MM.1S (cell line): ENCODE data around the gene TP53.
A peak's percentile ranks its signal among the peaks of the same experiment; 100 is the strongest.

ENCODE experiments used
- DNase-seq: peaks from one replicate; pipeline ENCODE4 v3.0.0-alpha.2; 2015
- H2AFZ ChIP-seq: fragments of 300-600 bp; sonication (generic); 2 replicates; pipeline ENCODE4 v1.6.0; 2016; ENCODE audit warnings: antibody characterized with exemption, low read length
- H3F3A ChIP-seq: fragments of 300-600 bp; sonication (generic); 2 replicates; pipeline ENCODE4 v1.6.1; 2016; ENCODE audit warnings: mild to moderate bottlenecking, antibody characterized with exemption, low read length, moderate library complexity, mixed read lengths; ENCODE audit not compliant: insufficient read depth
- H3K27ac ChIP-seq: fragments of 300-600 bp; sonication (generic); 2 replicates; pipeline ENCODE4 v1.5.1; 2016; ENCODE audit warnings: mild to moderate bottlenecking, low read length
- H3K27me3 ChIP-seq: fragments of 300-600 bp; sonication (generic); replicated peaks from 2 replicates; pipeline ENCODE4 v1.6.0; 2016; ENCODE audit warnings: low read length; ENCODE audit not compliant: insufficient read depth
- H3K36me3 ChIP-seq: fragments of 300-600 bp; sonication (generic); replicated peaks from 2 replicates; pipeline ENCODE4 v1.6.1; 2016; ENCODE audit warnings: mild to moderate bottlenecking, low read length, mixed read lengths; ENCODE audit not compliant: insufficient read depth
- H3K4me1 ChIP-seq: fragments of 300-600 bp; sonication (generic); 2 replicates; pipeline ENCODE4 v1.6.1; 2016; ENCODE audit warnings: low read length, mixed read lengths
- H3K4me2 ChIP-seq: fragments of 300-600 bp; sonication (generic); 2 replicates; pipeline ENCODE4 v1.6.0; 2016; ENCODE audit warnings: low read depth, low read length
- H3K4me3 ChIP-seq: fragments of 300-600 bp; sonication (generic); 2 replicates; pipeline ENCODE4 v1.5.1; 2016; ENCODE audit warnings: low read length, mixed read lengths
- H3K79me2 ChIP-seq: fragments of 300-600 bp; sonication (generic); 2 replicates; pipeline ENCODE4 v1.6.1; 2016; ENCODE audit warnings: mixed run types, low read length, mixed read lengths
- H3K9ac ChIP-seq: fragments of 300-600 bp; sonication (generic); 2 replicates; pipeline ENCODE4 v1.6.1; 2016; ENCODE audit warnings: low read length, mixed read lengths
- H3K9me2 ChIP-seq: fragments of 300-600 bp; sonication (generic); replicated peaks from 2 replicates; pipeline ENCODE4 v1.6.1; 2016; ENCODE audit warnings: mild to moderate bottlenecking, low read length, mixed read lengths; ENCODE audit not compliant: insufficient read depth
- H3K9me3 ChIP-seq: fragments of 300-600 bp; sonication (generic); replicated peaks from 2 replicates; pipeline ENCODE4 v1.6.1; 2016; ENCODE audit warnings: mild to moderate bottlenecking, low read length, mixed read lengths; ENCODE audit not compliant: insufficient read depth
- H4K20me1 ChIP-seq: fragments of 300-600 bp; sonication (generic); 2 replicates; pipeline ENCODE4 v1.6.1; 2016; ENCODE audit warnings: mild to moderate bottlenecking, low read length, moderate library complexity, mixed read lengths; ENCODE audit not compliant: insufficient read depth
- EZH2 ChIP-seq: fragments of 300-600 bp; sonication (generic); optimal IDR thresholded peaks from 2 replicates; pipeline ENCODE3; 2017; ENCODE audit warnings: low read depth, mild to moderate bottlenecking, antibody characterized with exemption, low read length, mixed read lengths
- EZH2phosphoT487 ChIP-seq: fragments of 300-600 bp; sonication (generic); IDR thresholded peaks from 2 replicates; pipeline ENCODE4 v1.6.1; 2018; ENCODE audit warnings: antibody characterized with exemption, low read length
- TF ChIP-seq, protein P1 (sequence below): fragments of 300-600 bp; sonication (generic); IDR thresholded peaks from 2 replicates; pipeline ENCODE4 v1.5.1; 2016; ENCODE audit warnings: antibody characterized with exemption, low read length, mixed read lengths

TP53 gene

DNA sequence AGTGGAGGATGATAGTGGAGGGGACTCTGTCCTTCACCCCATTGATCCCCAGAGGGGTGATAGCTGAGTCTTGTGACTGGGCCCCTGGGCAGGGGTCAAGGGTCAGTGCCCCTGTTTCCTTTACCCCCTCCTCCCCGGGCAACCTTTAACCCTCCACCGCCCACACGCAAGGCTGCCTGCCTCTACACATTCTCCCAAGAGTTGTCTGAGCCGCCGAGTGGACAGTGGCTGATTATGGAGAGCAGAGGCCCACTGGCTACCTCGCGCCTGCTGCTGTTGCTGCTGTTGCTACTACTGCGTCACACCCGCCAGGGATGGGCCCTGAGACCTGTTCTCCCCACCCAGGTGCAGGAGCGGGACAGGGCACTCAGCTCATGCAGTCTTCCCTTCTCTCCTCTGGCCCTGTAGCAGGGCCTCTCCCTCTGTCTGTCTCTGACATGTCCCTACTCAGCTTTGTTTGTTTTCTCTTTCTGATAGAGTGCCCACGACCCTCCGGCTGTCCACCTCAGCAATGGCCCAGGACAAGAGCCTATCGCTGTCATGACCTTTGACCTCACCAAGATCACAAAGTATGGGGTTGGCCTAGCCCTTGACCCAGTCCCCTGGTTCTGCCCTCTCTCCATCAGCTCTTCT lies 57.2 kb downstream of the TP53 start, which contains the start of gene SHBG:
Gene SHBG (plus strand): TSS at position 197 of the 633 bp plus-strand sequence. CDS start 38 bp downstream, at position 235.
- Histone ChIP-seq H4K20me1 (no peaks in the 10 kb centered on the region), H3K4me1 (peaks cover 12% of the 10 kb centered on the region), H3K27me3 (peaks cover 9% of the 10 kb centered on the region), H3K4me2 (no peak within 1 kb of the TSS), H2AFZ (no peak within 1 kb of the TSS), H3K9ac (no peak within 1 kb of the TSS), H3K36me3 (no peaks in the 10 kb centered on the region), H3K9me2 (no peaks in the 10 kb centered on the region), H3K9me3 (no peaks in the 10 kb centered on the region), H3K4me3 (no peak within 1 kb of the TSS), H3K79me2 (peaks cover 6% of the 10 kb centered on the region; the same call in 1 of the 2 replicates), H3F3A (no peaks in the 10 kb centered on the region), H3K27ac (no peak within 1 kb of the TSS)
- TF ChIP-seq EZH2phosphoT487 (no peak), EZH2 (no peak)
- TF ChIP-seq, protein P1, sequence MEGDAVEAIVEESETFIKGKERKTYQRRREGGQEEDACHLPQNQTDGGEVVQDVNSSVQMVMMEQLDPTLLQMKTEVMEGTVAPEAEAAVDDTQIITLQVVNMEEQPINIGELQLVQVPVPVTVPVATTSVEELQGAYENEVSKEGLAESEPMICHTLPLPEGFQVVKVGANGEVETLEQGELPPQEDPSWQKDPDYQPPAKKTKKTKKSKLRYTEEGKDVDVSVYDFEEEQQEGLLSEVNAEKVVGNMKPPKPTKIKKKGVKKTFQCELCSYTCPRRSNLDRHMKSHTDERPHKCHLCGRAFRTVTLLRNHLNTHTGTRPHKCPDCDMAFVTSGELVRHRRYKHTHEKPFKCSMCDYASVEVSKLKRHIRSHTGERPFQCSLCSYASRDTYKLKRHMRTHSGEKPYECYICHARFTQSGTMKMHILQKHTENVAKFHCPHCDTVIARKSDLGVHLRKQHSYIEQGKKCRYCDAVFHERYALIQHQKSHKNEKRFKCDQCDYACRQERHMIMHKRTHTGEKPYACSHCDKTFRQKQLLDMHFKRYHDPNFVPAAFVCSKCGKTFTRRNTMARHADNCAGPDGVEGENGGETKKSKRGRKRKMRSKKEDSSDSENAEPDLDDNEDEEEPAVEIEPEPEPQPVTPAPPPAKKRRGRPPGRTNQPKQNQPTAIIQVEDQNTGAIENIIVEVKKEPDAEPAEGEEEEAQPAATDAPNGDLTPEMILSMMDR: no peak
- DNase-seq: no peak

DNA sequence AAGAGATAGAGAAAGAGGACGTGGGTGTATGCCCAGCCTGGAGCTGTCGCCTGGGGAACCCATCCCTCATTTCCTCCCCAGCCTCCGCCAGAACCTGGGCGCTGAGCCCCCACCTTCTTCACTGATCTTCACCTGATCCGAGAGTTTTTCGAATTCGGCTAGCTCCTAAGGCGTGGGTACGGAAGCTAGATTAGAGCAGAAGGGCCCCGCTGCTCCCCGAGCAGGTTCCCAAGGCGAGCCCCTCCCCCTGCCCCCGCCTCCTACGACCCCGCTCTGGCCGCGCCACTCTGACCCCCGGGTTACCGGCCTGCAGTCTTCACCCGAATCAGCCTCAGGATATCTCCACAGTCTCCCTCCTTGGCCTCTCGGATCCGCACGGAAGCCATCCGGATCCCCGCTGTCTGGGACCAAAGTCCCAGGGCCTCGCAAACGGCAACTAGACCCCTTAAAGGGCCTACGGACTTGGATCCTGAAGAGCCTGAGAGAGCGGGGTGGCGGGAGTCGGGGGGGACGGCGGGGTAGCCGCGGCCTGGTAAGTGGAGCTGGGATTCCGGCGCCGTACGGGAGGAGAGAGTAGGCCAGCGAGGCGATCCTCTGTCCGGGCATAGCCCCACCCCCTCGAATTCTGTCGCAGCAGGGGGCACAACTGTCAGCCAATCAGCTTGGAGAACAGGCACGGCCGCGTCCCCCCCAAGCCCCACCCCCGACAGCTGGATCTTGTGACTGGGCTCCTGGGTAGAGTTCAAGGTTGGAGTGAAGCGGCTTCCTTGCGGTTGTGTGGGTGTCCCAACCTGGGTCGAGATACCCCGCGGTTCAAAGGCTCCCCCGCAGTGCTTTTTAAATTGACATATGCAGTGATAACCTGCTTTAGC lies 59.8 kb downstream of the TP53 start, which contains the start of gene SAT2:
Gene SAT2 (minus strand): TSS at position 572 of the 872 bp plus-strand sequence. CDS start 186 bp downstream, at position 386.
- TF ChIP-seq EZH2phosphoT487 (no peak), EZH2 (no peak)
- TF ChIP-seq, protein P1: no peak
- peak within 1 kb of the TSS; percentile 73 for H3K4me3 ChIP-seq
- H3K79me2 ChIP-seq: peaks cover 6% of the 10 kb centered on the region; the same call in 1 of the 2 replicates
- peak within 1 kb of the TSS; percentile 66 for H3K9ac ChIP-seq
- H3K4me2 ChIP-seq: peak within 1 kb of the TSS; percentile 73
- no peaks in the 10 kb centered on the region for H3K9me2 ChIP-seq
- H3K27me3 ChIP-seq: no peaks in the 10 kb centered on the region
- no peak within 1 kb of the TSS for H3K27ac ChIP-seq
- H3K36me3 ChIP-seq: no peaks in the 10 kb centered on the region
- no peaks in the 10 kb centered on the region for H4K20me1 ChIP-seq
- no peaks in the 10 kb centered on the region for H3K9me3 ChIP-seq
- peak within 1 kb of the TSS; percentile 69 for H2AFZ ChIP-seq
- H3K4me1 ChIP-seq: peaks cover 8% of the 10 kb centered on the region
- no peaks in the 10 kb centered on the region for H3F3A ChIP-seq
- DNase-seq: peak; percentile 94

DNA sequence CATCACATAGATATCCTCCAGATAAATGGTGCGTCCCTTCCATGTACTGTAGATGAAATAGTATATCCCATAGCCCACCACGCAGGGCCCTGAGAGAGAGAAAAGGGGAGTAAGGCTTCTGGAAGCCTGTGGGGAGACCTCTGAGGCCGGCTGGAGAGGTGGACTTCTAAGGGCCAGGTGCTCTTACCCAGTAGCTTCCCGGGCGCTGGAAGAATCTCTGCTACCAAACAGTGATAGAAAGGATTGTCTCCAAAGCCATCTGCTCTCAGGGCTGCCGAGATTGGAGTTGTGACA lies 60.4 kb downstream of the TP53 start:
- Histone ChIP-seq H3F3A (no peaks in the 10 kb centered on the region), H3K27me3 (no peaks in the 10 kb centered on the region), H3K9ac (peak overlapping the region; percentile 66; the same call in 1 of the 2 replicates), H4K20me1 (no peaks in the 10 kb centered on the region), H3K36me3 (no peaks in the 10 kb centered on the region), H3K79me2 (peaks cover 6% of the 10 kb centered on the region; the same call in 1 of the 2 replicates), H3K4me2 (peak overlapping the region; percentile 73), H3K27ac (no peak overlapping the region), H3K9me2 (no peaks in the 10 kb centered on the region), H3K9me3 (no peaks in the 10 kb centered on the region), H2AFZ (peak overlapping the region; percentile 69), H3K4me3 (peak overlapping the region; percentile 73), H3K4me1 (0 out of 2 replicates have a peak, but pooled peaks cover 5% of the 10 kb centered on the region)
- DNase-seq: no peak
- no peak for TF ChIP-seq EZH2
- TF ChIP-seq, protein P1: no peak
- no peak for TF ChIP-seq EZH2phosphoT487
